ENCODE results near the gene FNDC11. TPM values are rescaled to one million over a fixed set of nuclear protein-coding genes. Genes with fewer than 3 reads are reported as not detected.
A peak's percentile ranks its signal among the peaks of the same experiment; 100 is the strongest.

The FNDC11 gene
- total RNA-seq, 2 experiments from 2014 or later, result 1.7 to 1.8 TPM

DNA sequence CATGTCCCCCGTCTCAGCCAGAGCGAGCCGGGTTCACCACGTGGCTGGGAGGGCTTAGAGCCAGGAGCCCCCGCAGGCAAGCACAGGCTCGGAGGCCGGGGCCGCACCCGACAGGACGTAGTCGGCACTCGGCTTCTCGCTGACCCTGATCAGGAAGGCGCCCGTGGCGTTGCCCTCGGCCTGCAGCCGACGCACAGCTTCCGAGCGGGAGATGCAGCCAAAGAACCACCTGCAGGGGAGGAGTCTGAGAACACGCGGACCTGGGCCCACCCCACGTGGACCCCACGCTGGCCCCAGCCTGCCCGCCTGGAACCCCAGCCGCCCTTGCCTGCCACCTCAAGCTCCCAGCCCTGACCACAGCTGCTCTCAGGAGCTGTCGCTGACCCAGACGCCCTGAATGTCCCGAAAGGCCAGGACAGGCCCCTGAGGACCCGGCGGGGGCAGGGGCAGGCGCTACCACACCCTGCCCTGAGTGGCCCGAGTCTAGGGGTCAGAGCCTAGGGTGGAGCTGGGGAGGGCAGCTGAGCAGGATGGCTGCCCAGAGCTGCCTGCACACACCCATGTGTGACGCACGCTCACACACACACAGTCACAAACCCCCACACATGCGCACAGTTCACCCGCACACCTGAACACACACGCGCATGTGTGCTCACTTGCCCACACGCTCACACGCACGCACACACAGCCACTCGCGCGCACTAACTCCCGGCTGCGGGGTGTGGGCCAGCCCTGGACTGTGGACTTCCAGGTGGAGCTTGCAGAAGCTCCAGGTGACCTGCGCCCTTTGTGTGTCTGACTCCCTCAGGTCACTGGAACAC, 18.9 kb upstream of the FNDC11 start:
- Mint-ChIP-seq H3K4me3 (no peak overlapping the region), H3K9me3 (no peaks in the 10 kb centered on the region), H3K27ac (no peak overlapping the region), H3K36me3 (ENCODE audit: low read depth) (no peaks in the 10 kb centered on the region), H3K27me3 (no peaks in the 10 kb centered on the region), H3K4me1 (ENCODE audit: low read depth) (peaks cover 22% of the 10 kb centered on the region)
- ChIA-PET POLR2A (interaction anchor here (0.7 to 1.2 kb wide), 3 partner anchors 13 to 107 kb away, joined by 3 read pairs; partner anchors contain the start of gene PPDPF), CTCF (no interaction called here)
- Histone ChIP-seq H3K9me3 (ENCODE audit: control insufficient read depth in 1 of 2, insufficient read depth in 1 of 2, low read length in 2 of 2) (peaks cover 0 to 7% of the 10 kb centered on the region in 2 experiments), H3K4me3 (ENCODE audit: low read length) (no peak overlapping the region), H3K36me3 (ENCODE audit: insufficient read depth, low read length) (no peaks in the 10 kb centered on the region), H3K27me3 (ENCODE audit: control insufficient read depth in 1 of 2, insufficient read depth in 2 of 2, low read length in 2 of 2) (no peaks in the 10 kb centered on the region), H3K4me1 (ENCODE audit: insufficient read depth, low read length) (peaks cover 33% of the 10 kb centered on the region), H3K27ac (ENCODE audit: low read depth in 1 of 2, low read length in 2 of 2) (no peak overlapping the region)
- TF ChIP-seq, protein P1, sequence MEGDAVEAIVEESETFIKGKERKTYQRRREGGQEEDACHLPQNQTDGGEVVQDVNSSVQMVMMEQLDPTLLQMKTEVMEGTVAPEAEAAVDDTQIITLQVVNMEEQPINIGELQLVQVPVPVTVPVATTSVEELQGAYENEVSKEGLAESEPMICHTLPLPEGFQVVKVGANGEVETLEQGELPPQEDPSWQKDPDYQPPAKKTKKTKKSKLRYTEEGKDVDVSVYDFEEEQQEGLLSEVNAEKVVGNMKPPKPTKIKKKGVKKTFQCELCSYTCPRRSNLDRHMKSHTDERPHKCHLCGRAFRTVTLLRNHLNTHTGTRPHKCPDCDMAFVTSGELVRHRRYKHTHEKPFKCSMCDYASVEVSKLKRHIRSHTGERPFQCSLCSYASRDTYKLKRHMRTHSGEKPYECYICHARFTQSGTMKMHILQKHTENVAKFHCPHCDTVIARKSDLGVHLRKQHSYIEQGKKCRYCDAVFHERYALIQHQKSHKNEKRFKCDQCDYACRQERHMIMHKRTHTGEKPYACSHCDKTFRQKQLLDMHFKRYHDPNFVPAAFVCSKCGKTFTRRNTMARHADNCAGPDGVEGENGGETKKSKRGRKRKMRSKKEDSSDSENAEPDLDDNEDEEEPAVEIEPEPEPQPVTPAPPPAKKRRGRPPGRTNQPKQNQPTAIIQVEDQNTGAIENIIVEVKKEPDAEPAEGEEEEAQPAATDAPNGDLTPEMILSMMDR (IDR thresholded peaks at IDR 0.05), result no peak
- ATAC-seq (ENCODE audit: poor library complexity) (no peak), DNase-seq (peak in 1 of 14 experiments; percentile 50)
- intact Hi-C loops (cut with DNase I, micrococcal nuclease), result loop anchor here (5.0 kb wide), 3 partner anchors 102 to 587 kb away; partner anchors contain the start of gene SAMD10 (in 1 of the 2)

DNA sequence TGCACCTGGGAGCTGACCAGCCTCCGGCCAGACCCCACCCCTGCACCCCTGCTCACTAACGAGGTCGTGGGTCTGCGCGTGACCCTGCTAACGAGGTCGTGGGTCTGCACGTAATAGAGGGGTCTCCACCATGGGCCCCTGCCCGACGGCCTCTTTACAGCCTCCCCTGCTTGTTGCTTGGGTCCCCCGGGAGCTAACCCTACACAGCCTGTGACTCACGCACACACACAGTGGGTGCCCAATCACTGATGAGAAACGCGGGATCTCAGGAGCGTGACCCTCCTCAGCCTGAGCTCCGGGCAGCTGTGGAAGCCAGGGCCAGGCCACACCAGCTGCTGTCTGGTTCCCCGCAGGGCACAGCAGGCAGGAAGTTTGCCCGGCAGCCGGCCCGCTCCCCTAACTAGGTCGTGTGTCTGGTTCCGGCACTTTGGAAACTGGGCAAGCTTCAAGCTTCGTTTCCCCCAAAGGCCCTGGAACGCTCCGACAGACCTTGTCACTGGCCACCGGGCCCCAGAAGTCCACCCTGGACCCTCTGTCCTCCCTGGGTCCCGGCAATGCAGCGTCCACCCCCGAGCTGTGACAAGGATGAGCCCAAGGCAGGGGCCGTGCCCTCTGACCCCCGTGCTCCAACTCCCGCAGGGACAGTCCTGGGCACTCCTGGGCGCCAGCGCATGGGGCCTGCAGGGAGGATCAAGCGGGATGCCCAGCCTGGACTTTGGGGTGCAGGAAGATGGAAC, 17.6 kb upstream of the FNDC11 start:
- ATAC-seq (ENCODE audit: poor library complexity) (no peak), DNase-seq (peak in 1 of 14 experiments; percentile 44)
- Histone ChIP-seq H3K36me3 (ENCODE audit: insufficient read depth, low read length) (no peaks in the 10 kb centered on the region), H3K27ac (ENCODE audit: low read depth in 1 of 2, low read length in 2 of 2) (no peak overlapping the region), H3K9me3 (ENCODE audit: control insufficient read depth in 1 of 2, insufficient read depth in 1 of 2, low read length in 2 of 2) (no peaks in the 10 kb centered on the region), H3K4me3 (ENCODE audit: low read length) (no peak overlapping the region), H3K27me3 (ENCODE audit: control insufficient read depth in 1 of 2, insufficient read depth in 2 of 2, low read length in 2 of 2) (no peaks in the 10 kb centered on the region), H3K4me1 (ENCODE audit: insufficient read depth, low read length) (peaks cover 33% of the 10 kb centered on the region)
- Mint-ChIP-seq H3K27me3 (no peaks in the 10 kb centered on the region), H3K4me1 (ENCODE audit: low read depth) (peaks cover 22% of the 10 kb centered on the region), H3K36me3 (ENCODE audit: low read depth) (no peaks in the 10 kb centered on the region), H3K9me3 (no peaks in the 10 kb centered on the region), H3K27ac (peak overlapping the region; percentile 75), H3K4me3 (no peak overlapping the region)
- TF ChIP-seq, protein P1 (IDR thresholded peaks at IDR 0.05), result no peak
- ChIA-PET CTCF (interaction anchor here (1.5 to 2.9 kb wide), 2 partner anchors 13 to 16 kb away, joined by 8 to 18 read pairs; partner anchors contain the start of gene PPDPF), POLR2A (interaction anchor here (1.1 to 3.9 kb wide), 12 partner anchors 7 to 329 kb away, joined by 4 to 71 read pairs (median 10); partner anchors contain the start of genes GMEB2, PPDPF, RTEL1 and TPD52L2)
- intact Hi-C loops (cut with DNase I, micrococcal nuclease), result loop anchor here (2.0 to 5.0 kb wide), 4 partner anchors 16 to 586 kb away; partner anchors contain the start of genes PPDPF (in 1 of the 2) and SAMD10 (in 1 of the 2)

DNA sequence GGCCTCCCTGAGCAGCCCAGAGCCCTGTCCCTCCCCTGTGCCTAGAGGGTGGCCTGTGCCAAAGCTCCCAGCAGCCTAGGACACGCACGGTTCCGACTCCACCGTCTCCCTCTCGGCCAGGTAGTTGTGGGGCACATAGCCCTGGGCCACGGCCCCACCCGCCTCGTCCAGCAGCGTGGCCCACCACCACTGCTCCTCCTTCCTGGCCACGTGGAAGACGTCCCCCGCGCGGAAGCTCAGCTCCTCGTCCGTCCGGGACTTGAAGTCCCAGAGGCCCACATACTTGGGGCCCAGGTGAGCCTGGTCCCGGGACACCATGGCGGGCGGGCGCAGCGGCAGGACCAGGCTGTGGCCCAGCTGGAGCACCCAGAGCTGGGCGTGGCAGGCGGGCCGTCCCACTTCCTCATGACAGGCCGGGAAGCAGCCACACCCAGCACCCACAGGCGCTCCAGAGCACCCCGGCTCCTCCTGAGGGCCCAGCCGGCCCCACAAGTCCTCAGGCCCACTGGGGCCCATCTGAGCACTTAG, 16.9 kb upstream of the FNDC11 start, which contains the start of gene PTK6:
Gene PTK6 (minus strand): TSS at position 380 of the 528 bp plus-strand sequence. CDS start 62 bp downstream, at position 318.
- Histone ChIP-seq H3K9me3 (ENCODE audit: control insufficient read depth in 1 of 2, insufficient read depth in 1 of 2, low read length in 2 of 2) (no peaks in the 10 kb centered on the region), H3K36me3 (ENCODE audit: insufficient read depth, low read length) (no peaks in the 10 kb centered on the region), H3K27me3 (ENCODE audit: control insufficient read depth in 1 of 2, insufficient read depth in 2 of 2, low read length in 2 of 2) (no peaks in the 10 kb centered on the region), H3K27ac (ENCODE audit: low read depth in 1 of 2, low read length in 2 of 2) (peak within 1 kb of the TSS; percentile 59 to 73), H3K4me3 (ENCODE audit: low read length) (peak within 1 kb of the TSS; percentile 59), H3K4me1 (ENCODE audit: insufficient read depth, low read length) (peaks cover 33% of the 10 kb centered on the region)
- H3K4me3 Mint-ChIP-seq, result peak within 1 kb of the TSS; percentile 80
- no peaks in the 10 kb centered on the region for H3K9me3 Mint-ChIP-seq
- H3K4me1 Mint-ChIP-seq (ENCODE audit: low read depth), result peaks cover 18% of the 10 kb centered on the region
- POLR2A ChIA-PET, result interaction anchor here (0.9 to 3.9 kb wide), 22 partner anchors 8 to 476 kb away, joined by 3 to 71 read pairs (median 7); partner anchors contain the start of genes ARFRP1, GMEB2, HELZ2 and LIME1
- CTCF ChIA-PET, result interaction anchor here (0.7 to 2.9 kb wide), 20 partner anchors 13 to 444 kb away, joined by 3 to 18 read pairs (median 5); partner anchors contain the start of genes GMEB2, HELZ2, PPDPF and PRPF6
- H3K27me3 Mint-ChIP-seq, result no peaks in the 10 kb centered on the region
- intact Hi-C loops (cut with DNase I, micrococcal nuclease), result loop anchor here (2.0 to 5.0 kb wide), 4 partner anchors 16 to 585 kb away; partner anchors contain the start of genes PPDPF (in 1 of the 2) and SAMD10 (in 1 of the 2)
- DNase-seq, result peak in 3 of 14 experiments; percentile 31 to 66 (median 57)
- peak; percentile 1 for ATAC-seq (ENCODE audit: poor library complexity)
- H3K27ac Mint-ChIP-seq, result peak within 1 kb of the TSS; percentile 78
- H3K36me3 Mint-ChIP-seq (ENCODE audit: low read depth), result no peaks in the 10 kb centered on the region
- TF ChIP-seq, protein P1 (IDR thresholded peaks at IDR 0.05), result no peak
